ENCODE results near the gene RAB20. TPM values are rescaled to one million over a fixed set of nuclear protein-coding genes. Genes with fewer than 3 reads are reported as not detected.

Gene RAB20
- total and polyA plus RNA-seq, 4 donors: 9.8 to 36.9 (median 25.2) TPM

- H3K9me3 ChIP-seq (ENCODE audit: control insufficient read depth in 4 of 4, low read length in 3 of 4): no peaks in the 10 kb centered on the region
- no peak for DNase-seq (ENCODE audit: low spot score)
- no peak overlapping the region for H3K4me3 ChIP-seq (ENCODE audit: low read depth in 1 of 3, low read length in 3 of 3)
- 79% methylated on average over 11 of the region's 11 CpGs for WGBS
- TF ChIP-seq HNF4A (conservative IDR thresholded peaks at IDR 0.05) (no peak), REST (IDR thresholded peaks at IDR 0.05) (no peak), YY1 (IDR thresholded peaks at IDR 0.05) (no peak), NR2F2 (IDR thresholded peaks at IDR 0.05) (no peak), ATF3 (IDR thresholded peaks at IDR 0.05) (no peak), HNF4G (IDR thresholded peaks at IDR 0.05) (no peak), TAF1 (conservative IDR thresholded peaks at IDR 0.05) (no peak), MAX (IDR thresholded peaks at IDR 0.05) (no peak), JUND (IDR thresholded peaks at IDR 0.05) (no peak), RAD21 (IDR thresholded peaks at IDR 0.05) (no peak), EGR1 (IDR thresholded peaks at IDR 0.05; ENCODE audit: low read depth in 2 of 2) (no peak), SP1 (IDR thresholded peaks at IDR 0.05) (no peak), FOXA2 (IDR thresholded peaks at IDR 0.05) (no peak), CTCF (IDR thresholded peaks at IDR 0.05; ENCODE audit: low read depth, low read length, missing input control) (no peak), GABPA (IDR thresholded peaks at IDR 0.05 in 1 of 2, conservative IDR thresholded peaks at IDR 0.05 in 1 of 2) (no peak), ZBTB33 (IDR thresholded peaks at IDR 0.05) (no peak), RXRA (IDR thresholded peaks at IDR 0.05) (no peak), FOXA1 (IDR thresholded peaks at IDR 0.05) (no peak)
- no peaks in the 10 kb centered on the region for H3K27me3 ChIP-seq (ENCODE audit: control insufficient read depth in 4 of 4, insufficient read depth in 4 of 4, low read length in 3 of 4)
- no peak overlapping the region for H3K9ac ChIP-seq (ENCODE audit: low read depth in 1 of 2, low read length in 2 of 2)
- H3K27ac ChIP-seq (ENCODE audit: low read depth in 1 of 2, low read length in 2 of 2): no peak overlapping the region
- peaks cover 0 to 7% (median 0%) of the 10 kb centered on the region in 4 donors for H3K36me3 ChIP-seq (ENCODE audit: control insufficient read depth in 4 of 4, insufficient read depth in 3 of 4, low read depth in 1 of 4, low read length in 3 of 4)
- H3K4me1 ChIP-seq (ENCODE audit: control insufficient read depth in 4 of 4, insufficient read depth in 4 of 4, low read length in 3 of 4): peaks cover 11 to 36% (median 31%) of the 10 kb centered on the region in 4 donors
Observed at GRCh38 chr13:110518571-110518970, 43.0 kb downstream of the RAB20 start.

All from liver (tissue), 9 donors.